Astrocyte of the cerebellum (primary cell): ENCODE results near the gene VMO1.

Experiments
- DNase-seq: peaks from one replicate; pipeline ENCODE4 v3.0.0-alpha.2; 2011; ENCODE audit warnings: low read depth
- H3K4me3 ChIP-seq: 2 replicates; pipeline ENCODE4 v1.5.1; 2011; ENCODE audit warnings: mild to moderate bottlenecking, low read depth, low read length, moderate library complexity
- in situ Hi-C: cut with HindIII; loops from 2 replicates; pipeline ENCODE4 v1.10.0; 2017; ENCODE audit warnings: low sequenced_read_pairs
- TF ChIP-seq, protein P1 (sequence below): IDR thresholded peaks from 2 replicates; pipeline ENCODE4 v1.5.1; 2012; ENCODE audit warnings: low read length, low read depth, moderate library complexity, mild to moderate bottlenecking; ENCODE audit errors: missing control alignments

VMO1 gene

DNA sequence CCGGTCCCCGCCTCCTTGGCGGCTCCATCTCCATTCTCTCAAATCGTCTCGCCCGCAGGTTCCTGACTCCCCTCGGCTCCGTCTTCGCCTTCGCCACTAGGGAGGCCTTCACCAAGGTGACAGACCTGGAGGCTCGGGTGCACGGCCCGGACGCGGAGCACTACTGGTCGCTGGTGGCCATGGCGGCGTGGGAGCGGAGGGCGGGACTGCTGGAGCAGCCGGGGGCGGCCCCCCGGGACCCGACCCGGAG is 3.5 kb upstream of the VMO1 start:
- peak overlapping the region; percentile 58 for H3K4me3 ChIP-seq
- TF ChIP-seq, protein P1, sequence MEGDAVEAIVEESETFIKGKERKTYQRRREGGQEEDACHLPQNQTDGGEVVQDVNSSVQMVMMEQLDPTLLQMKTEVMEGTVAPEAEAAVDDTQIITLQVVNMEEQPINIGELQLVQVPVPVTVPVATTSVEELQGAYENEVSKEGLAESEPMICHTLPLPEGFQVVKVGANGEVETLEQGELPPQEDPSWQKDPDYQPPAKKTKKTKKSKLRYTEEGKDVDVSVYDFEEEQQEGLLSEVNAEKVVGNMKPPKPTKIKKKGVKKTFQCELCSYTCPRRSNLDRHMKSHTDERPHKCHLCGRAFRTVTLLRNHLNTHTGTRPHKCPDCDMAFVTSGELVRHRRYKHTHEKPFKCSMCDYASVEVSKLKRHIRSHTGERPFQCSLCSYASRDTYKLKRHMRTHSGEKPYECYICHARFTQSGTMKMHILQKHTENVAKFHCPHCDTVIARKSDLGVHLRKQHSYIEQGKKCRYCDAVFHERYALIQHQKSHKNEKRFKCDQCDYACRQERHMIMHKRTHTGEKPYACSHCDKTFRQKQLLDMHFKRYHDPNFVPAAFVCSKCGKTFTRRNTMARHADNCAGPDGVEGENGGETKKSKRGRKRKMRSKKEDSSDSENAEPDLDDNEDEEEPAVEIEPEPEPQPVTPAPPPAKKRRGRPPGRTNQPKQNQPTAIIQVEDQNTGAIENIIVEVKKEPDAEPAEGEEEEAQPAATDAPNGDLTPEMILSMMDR = no peak
- in situ Hi-C loops = loop anchor here (5.0 kb wide), 2 partner anchors 48 to 62 kb away; no protein-coding TSS in a partner anchor
- no peak for DNase-seq

DNA sequence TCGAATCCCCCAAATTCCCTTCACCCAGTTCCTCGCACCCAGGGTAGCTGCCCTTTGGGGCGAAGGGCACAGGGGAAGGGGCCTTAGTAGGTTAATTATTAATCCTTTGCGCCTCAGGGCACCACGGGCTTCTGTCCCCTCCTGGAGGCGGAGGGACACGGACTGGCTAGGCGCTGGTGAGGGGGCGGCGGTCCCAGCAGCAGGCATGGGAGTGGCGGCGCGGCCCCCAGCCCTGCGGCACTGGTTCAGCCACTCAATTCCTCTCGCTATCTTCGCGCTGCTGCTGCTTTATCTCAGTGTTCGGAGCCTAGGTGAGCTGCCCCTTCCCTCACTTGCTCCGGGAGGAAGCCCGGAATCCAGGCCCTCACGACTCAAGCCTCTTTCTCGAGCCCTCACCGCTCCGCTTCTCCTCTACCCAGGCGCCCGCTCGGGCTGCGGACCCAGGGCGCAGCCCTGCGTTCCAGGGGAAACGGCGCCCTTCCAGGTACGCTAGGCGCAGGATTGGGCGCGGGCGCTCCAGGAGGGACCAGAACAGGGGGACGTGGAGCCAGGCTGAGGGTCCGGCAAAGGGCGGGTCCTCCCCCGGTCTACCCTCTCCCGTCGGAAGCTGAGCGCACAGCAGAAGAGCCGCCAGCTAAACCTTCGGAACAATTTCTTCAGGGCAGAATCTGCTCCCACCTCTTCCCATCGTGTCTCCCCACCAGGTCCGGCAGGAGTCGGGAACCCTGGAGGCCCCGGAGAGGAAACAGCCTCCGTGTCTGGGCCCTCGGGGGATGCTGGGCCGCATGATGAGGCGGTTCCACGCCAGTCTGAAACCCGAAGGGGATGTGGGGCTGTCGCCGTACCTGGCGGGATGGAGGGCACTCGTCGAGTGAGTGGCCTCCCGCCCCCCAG is 2.9 kb upstream of the VMO1 start, which contains the start of gene GLTPD2:
Gene GLTPD2 (plus strand): TSS at position 158 of the 894 bp plus-strand sequence. CDS start 48 bp downstream, at position 206.
- peak within 1 kb of the TSS; percentile 58 for H3K4me3 ChIP-seq
- no peak for DNase-seq
- TF ChIP-seq, protein P1 = no peak
- in situ Hi-C loops = loop anchor here (5.0 kb wide), 2 partner anchors 48 to 62 kb away; no protein-coding TSS in a partner anchor

DNA sequence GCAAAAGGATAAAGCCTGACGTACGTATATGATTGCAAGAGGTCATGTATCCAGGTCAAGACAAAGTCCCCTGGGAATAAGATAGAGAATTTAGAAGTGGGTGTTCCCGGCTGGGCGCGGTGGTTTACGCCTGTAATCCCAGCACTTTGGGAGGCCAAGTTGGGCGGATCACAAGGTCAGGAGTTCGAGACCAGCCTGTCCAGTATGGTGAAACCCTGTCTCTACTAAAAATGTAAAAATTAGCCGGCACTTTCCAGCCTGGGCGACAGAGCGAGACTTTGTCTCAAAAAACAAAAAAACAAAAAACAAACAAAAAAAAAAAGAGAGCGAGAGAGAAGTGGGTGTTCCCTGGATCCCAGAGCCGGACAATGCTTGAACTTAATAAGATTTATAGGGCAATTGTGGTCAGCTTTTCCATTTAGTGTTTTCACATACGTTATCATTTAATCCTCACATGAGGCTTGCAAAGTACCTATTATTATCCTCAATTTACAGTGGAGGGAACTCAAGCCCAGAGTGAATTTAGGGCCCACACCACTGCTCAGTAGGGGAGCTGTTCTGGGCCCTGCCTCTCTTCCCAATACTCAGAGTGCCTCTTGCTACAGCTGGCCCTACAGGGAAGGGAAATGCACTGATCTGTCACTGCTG is 2.1 kb upstream of the VMO1 start:
- in situ Hi-C loops = loop anchor here (5.0 kb wide), 2 partner anchors 49 to 61 kb away; no protein-coding TSS in a partner anchor
- TF ChIP-seq, protein P1 = no peak
- peak overlapping the region; percentile 58 for H3K4me3 ChIP-seq
- DNase-seq = no peak

DNA sequence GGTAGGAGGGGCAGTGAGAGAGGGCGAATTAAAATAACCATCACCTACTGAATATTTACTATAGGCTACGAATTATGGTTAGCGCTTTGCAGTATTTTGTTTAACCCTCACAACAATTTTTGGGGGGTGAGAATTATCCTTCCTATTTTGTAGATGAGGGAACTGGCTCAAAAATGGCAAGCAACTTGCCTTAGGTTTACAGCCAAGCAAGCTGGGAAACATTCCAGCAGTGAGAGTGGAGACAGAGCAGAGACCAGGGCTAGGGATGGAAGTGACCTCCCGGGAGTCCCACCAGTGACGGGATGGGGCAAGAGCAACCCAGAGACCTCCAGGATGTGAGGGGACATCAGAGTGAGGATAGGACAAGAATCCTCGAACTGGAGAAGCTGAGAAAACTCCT is 352 bp upstream of the VMO1 start:
- in situ Hi-C loops = loop anchor here (5.0 kb wide), 2 partner anchors 51 to 59 kb away; no protein-coding TSS in a partner anchor
- no peak overlapping the region for H3K4me3 ChIP-seq

DNA sequence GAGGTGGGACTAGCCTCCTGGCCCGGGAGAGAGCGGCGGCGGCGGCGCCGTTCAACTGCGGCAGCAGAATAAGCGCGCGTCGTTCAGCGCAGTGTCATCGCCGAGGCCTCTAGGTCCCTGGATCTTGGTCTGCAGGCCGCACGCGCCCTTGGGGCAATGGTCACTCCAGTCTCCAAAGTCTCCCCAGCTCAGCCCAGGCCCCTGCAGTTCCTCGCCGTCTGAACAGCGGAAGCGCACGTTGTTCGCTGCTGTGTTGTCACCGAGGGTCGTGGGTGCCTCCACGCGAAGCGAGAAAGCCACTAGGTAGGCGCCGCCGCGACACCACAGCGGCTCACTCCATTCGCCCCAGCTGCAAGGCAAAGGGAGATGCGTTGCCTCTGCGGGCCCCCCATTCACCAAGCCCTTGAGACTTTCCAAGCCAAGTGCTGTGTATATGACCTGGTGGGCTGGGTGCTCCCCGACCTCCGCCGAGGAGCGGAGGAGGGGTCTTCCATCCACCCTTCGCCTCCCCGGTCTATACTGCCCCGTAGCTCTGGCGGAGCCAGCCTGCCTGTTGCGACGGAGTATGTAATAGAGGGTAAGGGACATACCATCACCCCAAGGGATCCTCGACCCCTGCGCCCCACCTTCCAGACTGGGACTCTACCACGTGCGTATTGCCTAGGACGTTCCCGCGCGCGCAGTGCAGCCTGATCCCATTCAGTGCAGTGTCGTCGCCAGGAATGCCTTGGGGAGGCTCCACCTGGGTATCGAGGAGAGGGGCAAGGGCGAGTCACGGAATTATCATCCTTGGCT is 656 bp downstream of the VMO1 start:
- H3K4me3 ChIP-seq = no peak overlapping the region
- no peak for DNase-seq
- TF ChIP-seq, protein P1 = no peak
- in situ Hi-C loops = loop anchor here (5.0 kb wide), 2 partner anchors 52 to 58 kb away; no protein-coding TSS in a partner anchor

More for the DNA sequence above, 352 bp upstream of the VMO1 start:
- DNase-seq = no peak
- TF ChIP-seq, protein P1 = no peak

DNA sequence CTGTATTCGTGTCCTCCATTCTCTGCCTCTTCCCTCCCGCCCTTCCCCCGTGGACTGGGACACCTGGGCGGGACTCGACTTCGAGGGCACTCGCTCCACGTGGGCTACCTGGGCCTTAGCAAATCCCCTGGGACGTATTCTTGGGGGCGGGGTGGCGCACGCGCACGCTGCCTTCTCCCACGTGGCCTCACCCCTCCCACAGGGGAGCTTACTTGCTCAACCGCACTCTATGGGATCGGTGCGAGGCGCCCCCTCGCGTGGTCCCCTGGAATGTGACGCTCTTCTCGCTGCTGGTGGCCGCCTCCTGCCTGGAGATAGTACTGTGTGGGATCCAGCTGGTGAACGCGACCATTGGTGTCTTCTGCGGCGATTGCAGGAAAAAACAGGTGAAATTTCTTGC is 3.5 kb downstream of the VMO1 start:
- TF ChIP-seq, protein P1 = no peak
- in situ Hi-C loops = no loop called here
- H3K4me3 ChIP-seq = no peak overlapping the region
- DNase-seq = no peak
